ENCODE data around the gene HMX1. TPM values are rescaled to one million over a fixed set of nuclear protein-coding genes. Genes with fewer than 3 reads are reported as not detected.

The HMX1 gene
- polyA plus RNA-seq, 1 donor (not counting 4 experiments of a cell fraction or from before 2014, with no cell fraction given): not detected

DNA sequence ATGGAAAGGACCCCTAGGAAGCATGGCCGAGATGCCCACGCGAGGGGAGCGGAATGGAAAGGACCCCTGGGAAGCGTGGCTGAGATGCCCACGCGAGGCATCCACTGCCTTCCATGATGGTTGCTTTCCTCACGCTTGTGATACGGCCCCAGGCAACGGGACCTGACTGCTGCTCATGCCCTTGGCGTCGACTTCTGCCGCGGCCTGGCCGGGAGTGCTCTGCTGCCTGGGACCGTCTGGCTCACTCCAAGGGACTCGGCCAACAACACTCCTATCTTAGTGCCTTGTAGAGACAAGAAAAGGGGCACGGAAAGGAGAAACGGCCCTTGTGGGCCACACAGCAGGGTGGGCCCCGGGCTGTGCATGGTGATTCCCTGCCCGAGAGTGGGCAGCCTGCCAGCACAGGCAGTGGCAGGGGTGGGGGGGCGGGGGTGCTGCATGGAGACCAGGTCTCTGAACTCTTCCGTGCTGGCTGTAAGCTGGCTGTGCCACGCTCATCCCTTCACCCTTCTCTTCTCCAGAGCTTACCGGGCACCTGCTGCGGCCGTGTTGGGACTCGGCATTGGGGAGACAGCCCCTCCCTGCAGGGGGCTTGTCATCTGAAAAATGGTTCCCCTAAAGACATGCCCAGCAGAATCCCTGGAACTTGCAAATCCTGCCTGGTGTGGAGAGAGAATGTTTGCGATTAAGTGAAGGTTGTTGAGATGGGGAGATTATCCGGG is 38.6 kb upstream of the HMX1 start:
- Histone ChIP-seq H2AFZ (ENCODE audit: control insufficient read depth, low read length) (no peak overlapping the region), H3K4me2 (ENCODE audit: control insufficient read depth, extremely low read depth, insufficient read depth, low read depth, low read length) (no peak overlapping the region), H3K27me3 (ENCODE audit: control insufficient read depth, extremely low read depth, insufficient read depth, low read length) (peaks cover 3% of the 10 kb centered on the region), H3K9me3 (ENCODE audit: control insufficient read depth, low read depth, low read length) (no peaks in the 10 kb centered on the region), H3K9ac (ENCODE audit: control insufficient read depth, extremely low read depth, insufficient read depth, low read length) (no peak overlapping the region), H3K9me1 (ENCODE audit: control insufficient read depth, extremely low read depth, insufficient read depth, low read length) (no peaks in the 10 kb centered on the region), H3K4me1 (ENCODE audit: control insufficient read depth, extremely low read depth, insufficient read depth, low read length) (no peaks in the 10 kb centered on the region), H3K79me2 (ENCODE audit: control insufficient read depth, insufficient read depth, low read length) (no peaks in the 10 kb centered on the region), H3K4me3 (ENCODE audit: control insufficient read depth in 2 of 3, extremely low read depth in 1 of 3, insufficient read depth in 2 of 3, low read depth in 1 of 3, low read length in 3 of 3) (no peak overlapping the region), H4K20me1 (ENCODE audit: control insufficient read depth, extremely low read depth, insufficient read depth, low read length) (no peaks in the 10 kb centered on the region), H3K36me3 (ENCODE audit: control insufficient read depth in 2 of 2, extremely low read depth in 1 of 2, insufficient read depth in 2 of 2, low read length in 2 of 2) (no peaks in the 10 kb centered on the region), H3K27ac (ENCODE audit: control insufficient read depth, insufficient read depth, low read length) (no peak overlapping the region)
- DNase-seq (ENCODE audit: low read depth, low spot score) (no peak), FAIRE-seq (no peak)
- TF ChIP-seq, protein P1, sequence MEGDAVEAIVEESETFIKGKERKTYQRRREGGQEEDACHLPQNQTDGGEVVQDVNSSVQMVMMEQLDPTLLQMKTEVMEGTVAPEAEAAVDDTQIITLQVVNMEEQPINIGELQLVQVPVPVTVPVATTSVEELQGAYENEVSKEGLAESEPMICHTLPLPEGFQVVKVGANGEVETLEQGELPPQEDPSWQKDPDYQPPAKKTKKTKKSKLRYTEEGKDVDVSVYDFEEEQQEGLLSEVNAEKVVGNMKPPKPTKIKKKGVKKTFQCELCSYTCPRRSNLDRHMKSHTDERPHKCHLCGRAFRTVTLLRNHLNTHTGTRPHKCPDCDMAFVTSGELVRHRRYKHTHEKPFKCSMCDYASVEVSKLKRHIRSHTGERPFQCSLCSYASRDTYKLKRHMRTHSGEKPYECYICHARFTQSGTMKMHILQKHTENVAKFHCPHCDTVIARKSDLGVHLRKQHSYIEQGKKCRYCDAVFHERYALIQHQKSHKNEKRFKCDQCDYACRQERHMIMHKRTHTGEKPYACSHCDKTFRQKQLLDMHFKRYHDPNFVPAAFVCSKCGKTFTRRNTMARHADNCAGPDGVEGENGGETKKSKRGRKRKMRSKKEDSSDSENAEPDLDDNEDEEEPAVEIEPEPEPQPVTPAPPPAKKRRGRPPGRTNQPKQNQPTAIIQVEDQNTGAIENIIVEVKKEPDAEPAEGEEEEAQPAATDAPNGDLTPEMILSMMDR (optimal IDR thresholded peaks at IDR 0.05 in 1 of 3, IDR thresholded peaks at IDR 0.05 in 1 of 3, conservative IDR thresholded peaks at IDR 0.05 in 1 of 3; ENCODE audit: extremely low read depth in 1 of 3, insufficient read depth in 2 of 3, low read length in 3 of 3): no peak
- TF ChIP-seq EZH2 (IDR thresholded peaks at IDR 0.05; ENCODE audit: low read length): no peak
- dilution Hi-C loops (cut with MboI; ENCODE audit: extremely low pct_ligation_motif_present, low sequenced_read_pairs): no loop called here

DNA sequence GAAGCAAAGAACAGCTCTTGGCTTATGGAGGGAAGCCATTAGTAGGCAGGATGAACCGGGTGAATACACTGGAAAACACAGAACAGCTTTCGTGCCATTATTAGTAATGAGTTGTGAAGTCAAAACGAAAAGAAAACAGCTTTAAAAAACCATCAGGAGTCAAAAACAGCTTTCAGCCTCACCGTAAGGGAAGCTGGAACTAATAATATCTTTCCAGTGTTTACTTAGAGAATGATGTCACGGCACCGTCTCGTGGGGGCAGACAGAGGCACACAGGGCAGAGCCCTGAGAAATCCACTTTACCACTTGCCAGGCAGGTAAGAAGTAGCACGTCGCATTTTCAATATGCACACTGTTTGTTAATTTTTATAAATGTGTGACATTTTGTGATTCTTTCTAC is 37.9 kb upstream of the HMX1 start:
- Histone ChIP-seq H2AFZ (ENCODE audit: control insufficient read depth, low read length) (no peak overlapping the region), H3K9ac (ENCODE audit: control insufficient read depth, extremely low read depth, insufficient read depth, low read length) (no peak overlapping the region), H4K20me1 (ENCODE audit: control insufficient read depth, extremely low read depth, insufficient read depth, low read length) (no peaks in the 10 kb centered on the region), H3K36me3 (ENCODE audit: control insufficient read depth in 2 of 2, extremely low read depth in 1 of 2, insufficient read depth in 2 of 2, low read length in 2 of 2) (no peaks in the 10 kb centered on the region), H3K4me3 (ENCODE audit: control insufficient read depth in 2 of 3, extremely low read depth in 1 of 3, insufficient read depth in 2 of 3, low read depth in 1 of 3, low read length in 3 of 3) (no peak overlapping the region), H3K27me3 (ENCODE audit: control insufficient read depth, extremely low read depth, insufficient read depth, low read length) (peaks cover 3% of the 10 kb centered on the region), H3K79me2 (ENCODE audit: control insufficient read depth, insufficient read depth, low read length) (no peaks in the 10 kb centered on the region), H3K9me1 (ENCODE audit: control insufficient read depth, extremely low read depth, insufficient read depth, low read length) (no peaks in the 10 kb centered on the region), H3K4me2 (ENCODE audit: control insufficient read depth, extremely low read depth, insufficient read depth, low read depth, low read length) (no peak overlapping the region), H3K4me1 (ENCODE audit: control insufficient read depth, extremely low read depth, insufficient read depth, low read length) (no peaks in the 10 kb centered on the region), H3K27ac (ENCODE audit: control insufficient read depth, insufficient read depth, low read length) (no peak overlapping the region), H3K9me3 (ENCODE audit: control insufficient read depth, low read depth, low read length) (no peaks in the 10 kb centered on the region)
- TF ChIP-seq EZH2 (IDR thresholded peaks at IDR 0.05; ENCODE audit: low read length): no peak
- TF ChIP-seq, protein P1 (optimal IDR thresholded peaks at IDR 0.05 in 1 of 3, IDR thresholded peaks at IDR 0.05 in 1 of 3, conservative IDR thresholded peaks at IDR 0.05 in 1 of 3; ENCODE audit: extremely low read depth in 1 of 3, insufficient read depth in 2 of 3, low read length in 3 of 3): no peak
- FAIRE-seq: no peak
- no peak for DNase-seq (ENCODE audit: low read depth, low spot score)
- dilution Hi-C loops (cut with MboI; ENCODE audit: extremely low pct_ligation_motif_present, low sequenced_read_pairs): no loop called here

All from keratinocyte (primary cell).